NCI-H748 treated with DMSO at 0.1 percent for 48 hours (cell line): Measurements from ENCODE around the gene QPRT.
"Not testable (repeated sequence)": the region's sequence is repeated elsewhere in the genome, so short reads cannot be mapped to it uniquely, and the experiment has no call there.

Experiments used
- DNase-seq: peaks from one replicate; lab custom pipeline; 2025; lab: John Stamatoyannopoulos, UW

The QPRT gene

DNA sequence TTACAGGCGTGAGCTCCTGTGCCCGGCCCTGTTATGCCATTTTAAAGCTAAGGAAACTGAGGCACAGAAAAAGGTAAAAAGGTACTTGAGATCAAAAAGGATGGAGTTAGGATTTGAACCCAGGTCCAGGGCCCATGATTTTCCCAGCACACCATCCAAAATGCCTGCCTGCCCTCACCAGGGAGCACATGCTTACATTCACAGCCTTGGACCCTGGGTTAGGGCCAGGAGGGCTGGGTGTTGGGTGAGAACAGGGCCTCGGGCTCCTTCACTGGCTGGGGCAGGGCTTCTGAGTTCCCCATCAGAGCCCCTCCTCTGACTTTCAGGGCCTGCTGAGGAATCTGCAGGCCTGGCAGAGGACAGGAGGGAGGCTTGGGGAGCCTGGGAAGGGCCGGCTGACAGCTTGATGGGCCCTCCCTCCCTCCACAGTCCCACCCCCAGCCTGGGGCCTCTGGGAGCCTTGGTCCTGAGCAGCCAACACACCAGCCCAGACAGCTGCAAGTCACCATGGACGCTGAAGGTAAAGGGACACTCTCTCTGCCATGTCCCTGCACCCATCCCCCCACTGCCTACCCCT lies at the start of gene QPRT:
Gene QPRT, plus strand, starts transcription at position 490 of the 577 bp plus-strand sequence. Its CDS starts 18 bp downstream, at position 508.
- no peak for DNase-seq

DNA sequence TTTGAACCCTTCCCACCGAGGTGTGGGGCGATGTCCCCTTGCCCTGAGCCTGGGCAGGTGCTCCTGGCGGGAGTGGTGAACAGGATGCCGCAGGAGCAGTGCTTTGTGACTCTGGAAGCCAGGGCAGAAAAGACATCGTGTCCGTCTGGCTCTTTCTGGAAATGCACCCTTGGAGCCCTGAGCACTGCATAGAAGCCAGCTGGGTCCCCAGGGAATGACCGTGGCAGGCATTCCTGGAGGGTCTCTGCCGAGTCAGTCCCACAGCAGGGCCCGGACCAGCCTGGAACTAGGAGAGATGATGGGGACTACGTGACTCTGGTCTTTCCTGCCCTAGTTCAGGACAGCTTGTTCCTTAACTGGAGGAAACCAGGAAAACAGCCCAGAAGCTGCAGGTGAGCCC lies 49.7 kb upstream of the QPRT start:
- not testable (repeated sequence) for DNase-seq

- DNase-seq: not testable (repeated sequence)
These were observed 47.3 kb upstream of the QPRT start for GRCh38 chr16:29631658-29632057.

DNA sequence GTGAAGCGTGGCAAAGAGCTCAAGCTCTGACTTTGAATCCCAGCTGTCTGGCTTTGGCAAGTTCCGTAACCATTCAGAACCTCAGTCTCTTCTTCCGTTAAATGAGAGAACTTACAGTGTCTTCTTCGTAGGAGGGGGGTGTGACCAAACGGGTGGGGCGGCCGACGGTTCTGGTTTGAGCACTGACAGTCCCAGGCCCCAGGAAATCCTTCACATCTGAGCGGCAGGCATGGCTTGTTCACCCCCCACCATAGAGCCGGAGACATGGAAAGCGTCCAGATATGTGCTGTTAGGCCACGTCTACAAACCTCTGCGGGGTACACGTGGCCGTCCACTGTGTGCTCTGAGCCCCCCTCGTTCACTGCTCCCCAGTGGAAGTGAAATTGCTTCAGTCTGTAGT lies 43.1 kb upstream of the QPRT start:
- DNase-seq: not testable (repeated sequence)

GRCh38 chr16:29636368-29636767 lies 42.6 kb upstream of the QPRT start:
- not testable (repeated sequence) for DNase-seq

- DNase-seq: not testable (repeated sequence)
These were observed 40.2 kb upstream of the QPRT start for GRCh38 chr16:29638751-29639150.

DNA sequence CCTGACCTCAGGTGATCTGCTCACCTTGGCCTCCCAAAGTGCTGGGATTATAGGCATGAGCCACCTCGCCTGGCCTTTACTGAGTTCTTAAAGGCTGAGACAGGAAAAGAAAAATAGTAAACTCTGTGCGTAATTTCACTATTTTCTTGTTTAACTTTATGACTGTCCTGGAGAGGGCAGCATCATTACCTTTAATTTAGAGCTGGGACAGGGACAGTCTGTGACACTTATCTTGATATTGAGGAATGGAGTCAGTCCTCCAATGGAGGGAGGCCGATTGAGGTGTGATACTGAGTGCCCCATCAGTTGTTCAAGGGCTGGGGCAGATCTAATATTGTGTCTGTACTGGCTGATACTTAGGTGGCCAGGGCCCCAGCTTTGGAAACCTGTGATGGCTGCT lies 37.4 kb upstream of the QPRT start:
- DNase-seq: no peak

DNA sequence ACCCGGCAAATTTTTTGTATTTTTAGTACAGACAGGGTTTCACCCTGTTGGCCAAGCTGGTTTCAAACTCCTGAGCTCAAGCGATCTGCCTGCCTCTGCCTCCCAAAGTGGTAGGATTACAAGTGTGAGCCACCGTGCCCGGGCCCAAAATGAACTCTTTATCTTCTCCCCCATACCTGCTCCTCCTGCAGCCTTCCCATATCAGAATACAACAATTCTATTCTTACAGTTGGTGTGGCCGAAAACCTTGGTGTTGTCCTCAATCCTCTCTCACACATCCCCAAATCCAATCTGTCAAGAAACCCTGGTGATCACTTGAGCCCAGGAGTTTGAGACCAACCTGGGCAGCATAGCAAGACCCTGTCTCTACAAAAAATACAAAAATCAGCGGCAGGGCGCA lies 35.4 kb upstream of the QPRT start:
- no peak for DNase-seq

DNA sequence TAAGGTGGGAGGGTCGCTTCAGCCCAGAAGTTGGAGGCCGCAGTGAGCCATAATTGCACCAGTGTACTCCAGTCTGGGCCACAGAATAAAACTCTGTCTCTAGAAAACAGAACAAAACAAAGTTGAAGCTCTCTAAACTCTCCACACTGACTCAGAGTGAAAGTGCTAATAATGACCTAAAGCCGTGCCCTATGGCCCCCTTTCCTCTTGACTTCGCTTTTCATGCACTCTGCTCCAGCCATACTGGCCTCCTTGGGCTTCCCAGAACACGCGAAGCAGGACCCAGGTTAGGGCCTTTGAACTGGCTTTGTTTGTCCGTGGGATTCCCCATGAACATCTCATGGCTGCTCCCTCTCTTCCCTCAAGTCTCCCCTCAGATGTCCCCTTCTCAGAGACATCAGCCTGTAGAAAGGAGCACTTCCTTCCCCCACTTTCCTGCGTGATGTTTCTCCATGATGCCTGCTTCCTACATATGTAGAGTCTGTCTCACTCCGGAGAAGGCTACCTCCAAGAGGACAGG lies 34.6 kb upstream of the QPRT start:
- no peak for DNase-seq

DNA sequence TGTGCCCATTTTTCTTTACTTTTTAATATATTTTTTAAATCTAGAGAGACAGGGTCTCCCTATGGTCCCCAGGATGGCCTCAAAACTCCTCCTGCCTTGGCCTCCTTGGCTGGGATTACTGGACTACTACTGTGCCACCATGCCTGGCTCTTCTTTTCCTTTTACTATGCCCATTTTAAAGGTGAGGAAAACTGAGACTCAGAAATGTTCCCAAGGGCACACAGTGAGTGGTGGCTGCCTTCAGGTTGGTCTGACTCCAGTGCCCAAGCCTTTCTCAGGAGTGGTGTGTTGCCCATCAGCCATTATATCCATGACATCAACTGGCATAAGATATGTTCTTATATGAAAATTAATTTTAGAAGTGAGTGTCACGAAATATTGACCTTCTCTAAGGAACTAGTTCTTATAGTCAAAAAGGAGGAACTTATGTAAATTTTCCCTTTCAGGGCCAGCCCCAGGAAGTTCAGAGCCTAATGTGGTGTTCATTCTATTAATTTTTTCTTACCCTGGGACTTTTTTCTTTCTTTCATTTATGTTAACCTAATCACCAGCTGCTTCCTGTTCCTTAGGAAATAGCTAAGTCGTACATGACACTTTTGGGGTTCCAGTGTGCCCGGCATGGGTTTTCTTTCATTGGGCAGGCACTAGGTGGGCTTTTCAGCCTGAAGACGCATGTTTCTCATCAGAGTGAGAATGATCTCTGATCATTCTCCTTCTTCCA lies 33.8 kb upstream of the QPRT start:
- no peak for DNase-seq

GRCh38 chr16:29645694-29646187 lies 33.2 kb upstream of the QPRT start:
- no peak for DNase-seq

- DNase-seq: no peak
These were observed 32.0 kb upstream of the QPRT start for GRCh38 chr16:29646947-29647346.

- DNase-seq: no peak
These were observed 29.1 kb upstream of the QPRT start for GRCh38 chr16:29649588-29650494.

GRCh38 chr16:29650771-29651170 lies 28.2 kb upstream of the QPRT start:
- no peak for DNase-seq

DNA sequence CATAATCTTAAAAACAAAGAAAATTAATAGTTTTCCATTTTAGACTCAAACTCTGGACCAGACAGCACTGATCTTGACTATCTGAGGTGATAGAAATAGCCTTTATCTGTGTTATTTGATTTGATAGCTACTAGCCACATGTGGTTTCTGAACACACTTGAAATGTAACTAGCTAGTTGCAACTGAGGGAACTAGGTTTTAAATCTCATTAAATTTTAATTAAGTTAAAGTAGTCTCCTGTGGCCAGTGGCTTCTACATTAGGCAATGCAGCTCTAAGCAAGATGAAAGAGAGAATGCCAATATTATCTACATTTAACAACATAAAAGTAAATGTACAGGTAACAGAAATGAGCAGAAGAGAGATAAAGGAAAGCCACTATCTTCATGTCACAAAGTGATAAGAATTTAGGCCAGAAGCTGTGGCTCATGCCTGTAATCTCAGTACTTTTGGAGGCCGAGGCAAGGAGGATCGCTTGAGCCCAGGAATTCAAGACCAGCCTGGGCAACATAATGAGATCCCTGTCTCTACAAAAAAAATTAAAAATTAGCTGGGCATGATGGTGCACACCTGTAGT lies 27.1 kb upstream of the QPRT start:
- DNase-seq: no peak

DNA sequence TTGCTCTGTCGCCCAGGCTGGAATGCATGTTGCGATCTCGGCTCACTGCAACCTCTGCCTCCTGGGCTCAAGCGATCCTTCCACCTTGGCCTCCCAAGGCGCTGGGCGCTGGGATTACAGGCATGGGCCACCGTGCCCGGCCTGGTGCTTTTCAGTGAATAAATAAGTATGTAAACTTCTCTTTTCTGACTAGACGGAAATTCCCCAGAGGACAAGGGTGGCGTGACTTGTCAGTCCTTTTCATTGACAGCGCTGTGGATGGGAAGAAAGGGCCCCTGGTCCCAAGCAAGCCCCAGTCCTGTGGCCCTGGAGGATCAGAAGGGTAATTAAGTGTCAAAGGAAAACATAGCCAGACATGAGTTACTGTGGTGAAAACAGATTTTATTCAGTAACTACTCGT lies 25.5 kb upstream of the QPRT start:
- DNase-seq: no peak

GRCh38 chr16:29653890-29654289 lies 25.1 kb upstream of the QPRT start:
- not testable (repeated sequence) for DNase-seq

- no peak for DNase-seq
These were observed 22.1 kb upstream of the QPRT start for GRCh38 chr16:29656688-29657523.

- DNase-seq: no peak
These were observed 20.3 kb upstream of the QPRT start for GRCh38 chr16:29658705-29659104.

- DNase-seq: no peak
These were observed 16.8 kb upstream of the QPRT start for GRCh38 chr16:29662000-29662728.

DNA sequence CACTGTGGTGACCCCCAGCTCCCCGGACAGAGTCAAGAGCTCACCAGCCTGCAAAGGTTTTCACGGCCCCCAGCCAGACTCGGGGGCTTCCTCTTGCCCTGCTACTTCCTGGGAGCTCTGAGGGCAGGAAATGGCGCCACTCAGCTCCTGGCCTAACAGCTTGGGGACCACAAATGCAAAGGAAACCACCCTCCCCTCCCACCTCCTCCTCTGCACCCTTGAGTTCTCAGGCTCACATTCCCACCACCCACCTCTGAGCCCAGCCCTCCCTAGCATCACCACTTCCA lies 16.3 kb upstream of the QPRT start:
- no peak for DNase-seq
